ENCODE data around the gene ZNF518A.
"Not testable (repeated sequence)": the region's sequence is repeated elsewhere in the genome, so short reads cannot be mapped to it uniquely, and the experiment has no call there.

ZNF518A gene

DNA sequence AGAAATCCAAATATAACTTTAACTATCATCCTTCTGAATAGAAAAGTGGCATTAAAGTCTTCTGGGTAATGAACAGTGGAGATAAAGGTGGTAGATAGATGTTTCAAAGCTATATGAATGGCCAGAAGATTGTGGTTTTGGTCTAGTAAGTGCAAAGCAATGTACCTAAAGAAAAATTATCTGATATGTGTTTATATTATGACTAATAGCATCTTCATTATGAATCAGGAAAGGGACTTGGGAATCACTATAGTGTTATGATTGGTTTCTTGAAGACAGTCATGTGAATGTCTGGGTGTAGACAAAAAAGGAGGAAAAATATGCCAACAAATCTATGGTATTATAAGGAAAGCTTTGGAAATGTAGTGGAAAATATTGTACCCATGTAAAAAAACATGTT lies 3.0 kb downstream of the ZNF518A start:
- DNase-seq: no peak

DNA sequence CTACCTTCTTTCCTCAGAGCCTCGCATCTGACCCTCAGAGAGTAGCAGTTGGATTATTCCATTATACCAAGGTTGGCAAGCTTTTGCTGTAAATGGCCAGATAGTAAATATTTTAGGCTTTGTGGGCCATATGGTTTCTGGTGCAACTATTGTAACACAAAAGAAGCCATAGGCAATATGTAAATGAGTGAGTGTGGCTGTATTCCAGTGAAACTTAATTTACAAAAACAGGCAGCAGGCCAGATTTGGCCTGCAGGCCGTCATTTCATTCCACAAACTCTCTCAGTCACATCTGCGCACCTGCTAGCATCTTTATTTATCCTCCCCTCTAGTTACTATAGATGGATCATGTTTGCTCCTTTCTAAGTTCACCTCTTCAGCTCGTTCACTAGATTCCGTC lies 6.7 kb downstream of the ZNF518A start:
- no peak for DNase-seq

DNA sequence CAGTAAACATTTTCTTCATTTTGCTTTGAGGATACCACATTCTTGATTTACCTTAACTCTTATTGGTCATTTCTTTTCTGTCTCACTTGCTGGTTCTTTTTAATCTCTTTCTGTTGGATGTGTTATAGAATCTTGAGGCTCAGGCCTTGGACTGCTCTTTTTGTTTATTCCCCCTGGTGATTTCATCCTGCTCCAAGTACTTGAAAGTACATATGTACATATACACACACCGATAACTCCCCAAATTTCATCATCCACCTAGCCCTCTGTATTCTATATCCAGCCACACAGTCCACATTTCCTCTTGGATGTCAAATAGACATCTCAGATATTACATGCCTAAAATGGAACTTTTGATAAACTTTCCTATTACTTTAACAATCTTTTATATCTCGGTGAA lies 7.5 kb downstream of the ZNF518A start:
- DNase-seq: no peak

DNA sequence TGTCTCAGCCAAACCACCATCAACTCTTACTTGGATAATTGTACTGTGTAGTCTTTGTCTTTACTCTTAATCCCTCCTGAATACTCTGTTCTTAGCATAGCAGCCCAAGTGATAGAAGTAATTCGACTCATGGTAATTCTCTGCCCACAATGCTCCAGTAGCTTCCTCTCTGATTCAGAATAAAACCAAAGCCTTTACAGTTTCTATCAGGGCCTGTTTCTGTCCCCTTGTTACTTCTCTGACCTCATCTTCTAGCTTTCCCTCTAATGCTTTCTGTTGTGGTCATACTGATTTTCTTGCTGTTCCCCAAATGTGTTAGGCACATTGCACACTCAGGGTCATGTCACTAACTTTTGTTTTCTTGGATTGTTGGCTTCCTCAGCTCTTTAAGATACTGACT lies 8.0 kb downstream of the ZNF518A start:
- DNase-seq: no peak

DNA sequence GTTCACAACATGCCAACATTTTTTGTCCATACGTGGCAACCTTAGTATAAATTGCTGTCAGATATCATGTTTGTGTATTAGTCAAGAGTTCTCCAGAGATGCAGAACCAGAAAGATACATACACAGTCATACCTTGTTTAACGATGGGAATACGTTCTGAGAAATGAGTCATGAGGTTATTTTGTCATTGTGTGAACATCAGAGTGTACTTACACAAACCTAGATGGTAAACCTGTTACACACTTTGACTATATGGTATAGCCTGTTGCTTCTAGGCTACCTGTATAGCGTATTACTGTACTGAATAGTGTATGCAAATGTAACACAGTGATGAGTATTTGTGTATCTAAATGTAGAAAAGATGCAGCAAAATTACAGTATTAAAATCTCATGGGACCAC lies 22.3 kb downstream of the ZNF518A start:
- no peak for DNase-seq

DNA sequence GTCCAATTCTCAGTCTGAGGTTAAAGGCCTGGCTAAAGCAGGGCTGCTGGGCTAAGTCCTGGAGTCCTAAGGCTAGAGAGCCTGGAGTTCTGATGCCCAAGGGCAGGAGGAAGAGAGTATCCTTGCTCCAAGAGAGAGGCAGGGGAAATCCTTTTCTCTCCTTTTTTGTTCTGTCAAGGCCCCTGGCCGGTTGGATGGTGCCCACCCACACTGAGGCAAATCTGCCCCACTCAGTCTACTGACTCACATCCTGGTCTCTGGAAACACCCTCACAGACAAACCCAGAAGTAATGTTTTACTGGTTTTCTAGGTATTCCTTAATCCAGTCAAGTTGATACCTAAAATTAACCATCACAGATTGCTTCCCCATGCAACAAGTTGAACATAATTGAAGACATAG lies 23.0 kb downstream of the ZNF518A start:
- DNase-seq: no peak

DNA sequence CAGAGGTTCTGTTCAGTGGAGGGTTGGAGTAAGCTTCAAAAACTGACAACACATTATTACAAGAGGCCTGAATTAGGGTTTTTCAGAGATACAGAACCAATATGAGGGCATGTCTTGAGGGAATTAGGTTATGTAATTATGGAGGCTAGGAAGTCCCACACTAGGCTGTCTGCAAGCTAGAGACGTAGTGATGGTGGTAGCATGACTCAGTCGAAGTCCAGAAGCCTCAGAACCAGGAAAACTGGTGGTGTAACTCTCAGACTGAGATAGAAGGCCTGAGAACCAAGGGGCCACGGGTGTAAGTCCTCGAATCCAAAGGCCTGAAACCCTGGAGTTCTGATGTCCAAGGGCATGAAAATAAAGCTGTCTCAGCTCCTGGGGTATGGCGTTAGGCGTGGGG lies 35.6 kb downstream of the ZNF518A start:
- no peak for DNase-seq

DNA sequence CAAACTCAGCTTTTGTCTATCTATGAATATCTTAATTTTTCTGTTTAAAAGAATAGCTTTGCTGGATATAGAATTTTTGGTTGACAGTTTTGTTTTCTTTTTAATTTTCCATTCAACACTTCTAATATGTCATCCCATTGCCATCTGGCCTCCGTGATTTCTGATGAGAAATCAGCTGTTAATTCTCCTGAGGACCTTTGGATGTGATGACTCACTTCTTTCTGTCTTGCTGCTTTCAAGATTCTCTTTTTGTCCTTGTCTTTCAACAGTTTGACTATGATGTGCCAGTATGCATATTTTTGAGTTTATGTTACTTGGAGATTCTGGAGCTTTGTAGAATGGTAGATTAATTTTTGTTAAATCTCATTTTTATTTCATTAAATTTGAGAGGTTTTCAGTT lies 38.4 kb downstream of the ZNF518A start:
- DNase-seq: no peak

DNA sequence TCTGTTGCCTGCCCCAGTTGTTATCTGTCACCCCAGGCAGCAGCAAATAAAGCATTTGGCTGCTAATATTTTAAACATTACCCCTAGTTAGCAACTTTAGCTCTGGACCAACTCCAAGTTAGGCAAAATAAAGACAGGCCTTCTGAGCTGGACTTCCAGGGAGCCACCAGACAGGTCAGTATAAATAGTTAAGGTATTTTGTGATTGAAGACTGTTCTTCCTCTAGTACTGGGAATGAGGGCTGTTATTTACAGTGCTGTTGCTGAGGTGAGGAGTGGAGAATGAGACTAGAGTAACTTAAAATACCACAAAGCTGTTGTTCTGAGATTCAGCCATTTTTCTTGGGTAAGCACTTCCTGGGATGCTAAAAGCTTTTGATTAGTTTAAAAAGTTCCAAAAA lies 40.1 kb downstream of the ZNF518A start:
- DNase-seq: no peak

DNA sequence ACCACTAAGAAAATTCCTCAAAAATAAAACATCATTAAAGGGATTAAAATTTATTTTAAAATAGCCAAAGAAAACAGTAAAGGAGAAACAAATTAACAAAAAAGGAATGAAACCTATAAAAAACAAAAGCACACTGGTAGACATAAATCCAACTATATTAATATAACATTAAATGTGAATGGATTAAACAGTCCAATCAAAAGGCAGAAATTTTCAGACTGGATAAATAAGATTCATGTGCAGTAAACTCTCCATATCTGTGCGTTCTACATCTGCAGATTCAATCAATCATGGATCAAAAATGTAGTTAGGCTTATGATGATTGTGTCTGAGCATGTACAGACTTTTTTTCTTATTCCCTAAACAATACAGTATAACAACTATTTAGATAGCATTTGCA lies 42.6 kb downstream of the ZNF518A start:
- no peak for DNase-seq

DNA sequence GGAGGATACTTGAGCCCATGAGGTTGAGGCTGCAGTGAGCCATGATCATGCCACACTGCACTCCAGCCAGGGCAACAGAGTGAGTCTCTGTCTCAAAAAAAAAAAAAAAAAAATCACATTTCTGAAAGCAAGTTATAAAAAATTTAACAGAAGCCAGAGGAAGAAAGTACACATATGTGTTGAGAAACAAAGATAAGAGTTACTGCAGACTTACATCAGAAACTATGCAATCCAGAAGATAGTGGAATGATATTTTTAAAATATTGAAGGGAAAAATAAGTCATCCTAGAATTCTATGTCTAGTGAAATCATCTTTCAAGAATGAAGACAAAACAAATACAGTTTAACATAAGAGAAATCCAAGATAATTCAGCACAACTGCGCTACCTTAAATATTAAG lies 46.9 kb downstream of the ZNF518A start:
- no peak for DNase-seq

DNA sequence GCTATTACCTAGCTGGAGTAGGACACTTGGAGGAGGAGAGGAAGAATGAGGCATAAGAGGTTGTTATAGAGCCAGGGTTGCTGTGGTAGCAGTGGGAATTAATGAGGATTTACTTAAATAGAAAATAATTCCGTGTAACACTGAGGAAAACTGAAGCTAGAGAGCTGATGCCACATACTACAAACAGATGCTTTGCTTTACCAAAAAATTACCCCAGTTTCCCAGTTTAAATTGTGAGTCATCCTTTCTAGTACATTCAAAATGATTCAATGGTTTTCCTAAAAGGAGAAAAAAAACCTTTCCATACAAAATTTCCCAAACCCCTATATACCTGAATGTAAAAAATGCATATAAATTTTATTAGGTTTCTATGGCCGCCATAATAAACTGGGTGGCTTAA lies 58.3 kb downstream of the ZNF518A start:
- DNase-seq: no peak

DNA sequence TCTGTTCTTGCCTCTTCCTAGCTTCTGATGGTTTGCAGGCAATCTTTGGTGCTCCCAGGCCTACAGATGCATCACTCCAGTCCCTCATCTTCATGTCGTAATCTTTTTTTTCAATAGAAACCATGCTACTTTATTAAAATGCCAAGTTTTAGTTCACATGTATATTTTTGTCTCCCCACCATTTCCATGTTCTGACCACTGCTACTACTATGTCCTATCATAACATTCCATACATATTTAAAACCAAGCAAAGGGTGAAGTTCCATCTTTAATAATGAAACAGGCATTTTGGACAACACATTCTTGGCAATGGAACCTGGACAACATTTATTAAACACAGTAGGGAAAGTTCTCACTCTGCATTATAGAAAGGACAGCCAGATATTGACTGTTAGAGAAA lies 58.8 kb downstream of the ZNF518A start:
- DNase-seq: no peak

DNA sequence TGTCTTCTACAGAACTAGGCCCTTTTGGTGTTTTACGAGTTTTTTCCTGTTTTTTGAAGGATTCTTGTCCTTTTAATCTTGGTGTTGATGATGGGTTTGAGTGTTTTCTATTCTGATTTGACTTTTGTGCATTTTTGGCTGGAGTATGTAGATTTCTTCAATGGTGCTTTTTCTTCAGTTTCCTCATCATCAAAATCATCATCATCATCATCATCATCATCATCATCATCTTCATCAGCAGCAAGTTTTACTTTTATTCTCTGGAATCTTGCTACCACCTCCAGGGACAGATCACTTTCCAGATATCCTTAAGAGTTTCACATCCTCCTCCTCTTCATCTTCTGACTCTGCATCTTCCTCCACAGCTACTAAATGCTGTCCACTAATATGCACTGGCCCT lies 59.4 kb downstream of the ZNF518A start:
- DNase-seq: not testable (repeated sequence)

DNA sequence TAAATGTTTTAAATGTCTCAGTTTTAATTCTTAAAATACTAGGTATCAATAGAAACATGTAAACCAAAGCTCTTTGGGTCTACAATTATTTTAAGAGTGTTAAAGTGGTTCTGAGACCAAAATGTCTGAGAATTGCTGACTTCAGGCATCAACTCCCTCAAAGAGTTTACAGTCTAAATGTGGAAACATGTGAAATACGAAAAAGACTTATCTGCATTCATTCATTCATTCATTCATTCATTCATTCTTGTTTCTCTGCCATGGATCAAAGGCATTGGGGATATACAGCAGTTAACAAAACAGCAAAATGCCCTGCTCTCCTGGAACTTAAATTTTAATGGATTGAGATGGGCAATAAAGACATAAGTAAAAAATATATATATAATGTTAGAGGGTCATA lies 71.4 kb downstream of the ZNF518A start:
- DNase-seq: no peak

DNA sequence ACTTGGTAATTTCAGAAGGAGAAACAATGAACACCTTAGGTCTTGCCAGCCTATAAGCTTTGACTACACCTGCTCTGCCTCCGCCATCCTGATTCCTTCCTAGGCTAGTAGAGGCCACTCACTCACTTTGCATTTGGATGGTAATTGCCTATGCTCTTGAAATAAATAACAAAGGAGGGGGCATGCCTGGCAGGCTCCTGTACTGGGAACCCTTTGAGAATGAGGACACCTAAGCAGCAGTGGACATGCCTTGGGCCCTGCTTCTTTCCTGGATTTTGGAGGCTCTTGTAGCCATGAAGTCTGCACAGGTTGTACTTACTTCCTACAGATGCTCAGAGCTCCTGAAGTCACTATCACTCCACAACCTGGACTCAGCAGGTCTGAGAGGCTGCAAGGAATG lies 75.5 kb downstream of the ZNF518A start:
- no peak for DNase-seq

DNA sequence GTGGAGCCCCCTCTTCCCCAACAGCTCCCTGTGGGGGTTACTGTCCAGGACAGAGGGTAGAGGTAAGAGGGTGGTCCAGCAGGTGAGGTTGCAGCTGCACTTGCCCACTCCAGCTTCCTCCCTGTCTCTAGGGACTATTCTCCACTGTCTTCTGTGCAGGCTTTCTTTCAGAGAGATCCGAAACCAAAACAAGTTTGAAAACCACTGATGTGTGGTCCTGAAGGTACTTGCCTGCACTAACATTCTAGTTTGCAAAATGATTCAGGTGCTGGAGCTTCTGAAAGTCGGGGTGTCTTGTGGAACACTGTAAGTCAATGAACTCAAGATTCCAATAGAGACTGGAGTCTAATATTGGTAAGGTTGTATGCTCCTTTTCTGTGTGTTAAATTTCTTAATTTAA lies 78.2 kb downstream of the ZNF518A start:
- DNase-seq: no peak

DNA sequence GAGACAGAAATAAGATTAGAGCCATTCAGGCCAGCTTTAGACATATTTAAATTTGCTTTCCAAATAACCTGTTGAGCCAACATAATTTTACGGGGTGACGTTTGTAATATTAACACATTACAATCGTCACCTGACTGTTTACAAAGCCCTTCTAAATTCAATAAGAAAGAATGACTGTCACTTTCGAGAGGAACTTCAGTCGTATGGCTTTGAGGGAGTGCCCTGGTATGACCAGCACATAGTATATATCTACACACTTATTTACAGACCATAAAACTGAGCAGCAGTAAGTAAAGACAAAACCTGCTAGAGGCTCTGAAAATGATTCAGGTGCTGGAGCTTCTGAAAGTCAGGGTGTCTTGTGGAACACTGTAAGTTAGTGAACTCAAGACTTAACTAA lies 78.8 kb downstream of the ZNF518A start:
- DNase-seq: no peak

DNA sequence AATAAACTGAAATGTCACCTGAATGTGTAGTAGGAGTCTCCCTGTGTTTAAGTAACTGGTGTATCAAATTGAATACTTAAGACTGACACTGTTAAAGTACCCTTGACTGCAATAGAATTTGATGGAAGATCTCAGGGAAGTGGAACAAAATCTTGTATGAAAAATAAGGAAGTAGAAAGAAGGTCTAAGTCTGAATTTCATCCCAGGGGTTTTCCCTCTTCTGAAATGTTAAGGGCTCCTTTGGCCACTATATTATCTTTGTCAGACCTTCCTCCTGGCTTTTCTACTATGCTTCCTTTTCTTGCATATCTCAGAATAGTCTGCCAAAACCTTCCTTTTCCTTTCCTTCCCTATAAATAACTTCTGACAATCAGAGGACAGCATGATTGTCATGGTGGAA lies 81.7 kb downstream of the ZNF518A start:
- no peak for DNase-seq

DNA sequence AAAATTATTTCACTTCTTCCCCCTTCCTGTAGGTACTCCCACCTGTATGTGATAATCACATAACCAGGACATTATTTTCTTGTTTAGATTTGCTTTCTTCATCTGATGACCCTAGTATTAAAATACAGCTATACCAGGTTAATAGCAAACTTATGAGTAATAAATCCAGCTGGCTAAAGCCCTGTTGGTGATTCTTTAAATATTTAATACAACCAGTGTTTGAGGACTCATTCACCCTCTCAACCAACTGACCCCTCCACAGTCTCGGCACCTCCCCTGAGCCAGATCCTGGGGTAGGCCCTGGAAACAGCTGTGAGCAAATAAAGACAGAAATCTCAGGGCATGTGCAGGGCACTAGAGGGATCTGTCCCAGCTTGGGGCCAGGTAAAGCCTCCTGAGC lies 82.8 kb downstream of the ZNF518A start:
- no peak for DNase-seq

Data from midbrain (tissue), 1 donor.